ENCODE data around the gene ABCF1. TPM values are rescaled to one million over a fixed set of nuclear protein-coding genes. Genes with fewer than 3 reads are reported as not detected.

The ABCF1 gene
- total RNA-seq, 1 donor from 2014 or later: 46.3 TPM

GRCh38 chr6:30614044-30614842 is 43.0 kb downstream of the ABCF1 start:
- DNase-seq (ENCODE audit: low read depth): no peak
- peaks cover 2% of the 10 kb centered on the region for H3K36me3 ChIP-seq (ENCODE audit: control insufficient read depth, insufficient read depth, low read length)
- peak overlapping the region; percentile 33 for H3K4me3 ChIP-seq (ENCODE audit: low read depth, low read length)
- H3K27me3 ChIP-seq (ENCODE audit: control insufficient read depth, insufficient read depth, low read length): no peaks in the 10 kb centered on the region
- TF ChIP-seq CTCF (IDR thresholded peaks at IDR 0.05; ENCODE audit: insufficient read depth, low read length, poor library complexity, severe bottlenecking): no peak

- TF ChIP-seq CTCF (IDR thresholded peaks at IDR 0.05; ENCODE audit: insufficient read depth, low read length, poor library complexity, severe bottlenecking): no peak
- Histone ChIP-seq H3K36me3 (ENCODE audit: control insufficient read depth, insufficient read depth, low read length) (peaks cover 2% of the 10 kb centered on the region), H3K4me3 (ENCODE audit: low read depth, low read length) (peak overlapping the region; percentile 93), H3K27me3 (ENCODE audit: control insufficient read depth, insufficient read depth, low read length) (no peaks in the 10 kb centered on the region)
- peak; percentile 92 for DNase-seq (ENCODE audit: low read depth)
Measured at GRCh38 chr6:30614843-30615218, 43.6 kb downstream of the ABCF1 start.

GRCh38 chr6:30615219-30615957 is 44.1 kb downstream of the ABCF1 start:
- H3K27me3 ChIP-seq (ENCODE audit: control insufficient read depth, insufficient read depth, low read length): no peaks in the 10 kb centered on the region
- DNase-seq (ENCODE audit: low read depth): no peak
- H3K4me3 ChIP-seq (ENCODE audit: low read depth, low read length): peak overlapping the region; percentile 93
- TF ChIP-seq CTCF (IDR thresholded peaks at IDR 0.05; ENCODE audit: insufficient read depth, low read length, poor library complexity, severe bottlenecking): no peak
- H3K36me3 ChIP-seq (ENCODE audit: control insufficient read depth, insufficient read depth, low read length): peaks cover 2% of the 10 kb centered on the region

- DNase-seq (ENCODE audit: low read depth): no peak
- no peak for TF ChIP-seq CTCF (IDR thresholded peaks at IDR 0.05; ENCODE audit: insufficient read depth, low read length, poor library complexity, severe bottlenecking)
- peak overlapping the region; percentile 93 for H3K4me3 ChIP-seq (ENCODE audit: low read depth, low read length)
- no peaks in the 10 kb centered on the region for H3K27me3 ChIP-seq (ENCODE audit: control insufficient read depth, insufficient read depth, low read length)
- peaks cover 2% of the 10 kb centered on the region for H3K36me3 ChIP-seq (ENCODE audit: control insufficient read depth, insufficient read depth, low read length)
Measured at GRCh38 chr6:30615958-30616810, 44.9 kb downstream of the ABCF1 start.

- Histone ChIP-seq H3K27me3 (ENCODE audit: control insufficient read depth, insufficient read depth, low read length) (no peaks in the 10 kb centered on the region), H3K36me3 (ENCODE audit: control insufficient read depth, insufficient read depth, low read length) (peaks cover 2% of the 10 kb centered on the region), H3K4me3 (ENCODE audit: low read depth, low read length) (peak within 1 kb of the TSS; percentile 93)
- no peak for TF ChIP-seq CTCF (IDR thresholded peaks at IDR 0.05; ENCODE audit: insufficient read depth, low read length, poor library complexity, severe bottlenecking)
- DNase-seq (ENCODE audit: low read depth): peak; percentile 99
Measured at GRCh38 chr6:30616811-30617564, 45.7 kb downstream of the ABCF1 start, which contains the start of gene PPP1R10. TSS of gene PPP1R10 (minus strand) at chr6:30617243. CDS start at chr6:30609944, 7,299 bp downstream.

Measured in kidney epithelial cell (primary cell).